ENCODE results near the gene ASB6.

Gene ASB6

DNA sequence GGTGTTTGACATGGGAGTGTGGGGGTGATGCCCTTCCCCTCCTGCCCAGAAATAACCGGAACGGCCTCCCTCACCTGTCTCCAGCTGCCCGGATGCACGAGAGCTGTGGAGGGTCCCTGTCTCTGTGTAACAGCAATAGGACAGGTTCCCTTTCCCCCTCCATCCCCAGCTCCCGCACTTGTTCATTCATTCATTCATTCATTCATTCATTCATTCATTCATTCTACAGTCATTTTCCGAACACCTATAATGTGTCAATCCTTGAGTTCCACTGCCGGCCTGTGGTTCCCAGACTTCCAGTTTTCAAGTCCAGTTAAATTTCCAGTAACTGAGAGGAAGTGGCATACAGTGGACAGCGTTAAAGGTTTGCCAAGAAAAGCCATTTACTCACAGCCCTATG is 30.8 kb upstream of the ASB6 start:
- TF ChIP-seq SP1 (IDR thresholded peaks at IDR 0.05), result no peak
- no peak for TF ChIP-seq FOXA1 (IDR thresholded peaks at IDR 0.05)
- TF ChIP-seq BHLHE40 (IDR thresholded peaks at IDR 0.05; ENCODE audit: borderline replicate concordance), result no peak
- TF ChIP-seq ELF4 (IDR thresholded peaks at IDR 0.05), result no peak
- TF ChIP-seq CTBP1 (IDR thresholded peaks at IDR 0.05; ENCODE audit: borderline replicate concordance), result no peak
- CTCF ChIA-PET, result interaction anchor here (0.6 kb wide), 1 partner anchor 214 kb away, joined by 3 read pairs; no protein-coding TSS in a partner anchor
- POLR2A ChIA-PET, result no interaction called here
- DNase-seq (ENCODE audit: extremely low spot score), result no peak

- ChIA-PET POLR2A (interaction anchor here (1.1 kb wide), 1 partner anchor 26 kb away, joined by 6 read pairs; no protein-coding TSS in a partner anchor), CTCF (no interaction called here)
- TF ChIP-seq BHLHE40 (IDR thresholded peaks at IDR 0.05; ENCODE audit: borderline replicate concordance) (no peak), CTBP1 (IDR thresholded peaks at IDR 0.05; ENCODE audit: borderline replicate concordance) (no peak), FOXA1 (IDR thresholded peaks at IDR 0.05) (no peak), ARNT (IDR thresholded peaks at IDR 0.05) (no peak), FOXM1 (IDR thresholded peaks at IDR 0.05; ENCODE audit: borderline replicate concordance) (no peak), NFRKB (IDR thresholded peaks at IDR 0.05) (no peak), ZNF384 (IDR thresholded peaks at IDR 0.05) (no peak), SUZ12 (IDR thresholded peaks at IDR 0.05) (no peak), TARDBP (IDR thresholded peaks at IDR 0.05) (no peak), SP1 (IDR thresholded peaks at IDR 0.05) (no peak), ELF4 (IDR thresholded peaks at IDR 0.05) (no peak), L3MBTL2 (conservative IDR thresholded peaks at IDR 0.05) (no peak), HDGF (IDR thresholded peaks at IDR 0.05; ENCODE audit: borderline replicate concordance) (no peak), LEF1 (IDR thresholded peaks at IDR 0.05; ENCODE audit: borderline replicate concordance) (no peak), FOXK2 (IDR thresholded peaks at IDR 0.05) (no peak)
- TF ChIP-seq, protein P1, sequence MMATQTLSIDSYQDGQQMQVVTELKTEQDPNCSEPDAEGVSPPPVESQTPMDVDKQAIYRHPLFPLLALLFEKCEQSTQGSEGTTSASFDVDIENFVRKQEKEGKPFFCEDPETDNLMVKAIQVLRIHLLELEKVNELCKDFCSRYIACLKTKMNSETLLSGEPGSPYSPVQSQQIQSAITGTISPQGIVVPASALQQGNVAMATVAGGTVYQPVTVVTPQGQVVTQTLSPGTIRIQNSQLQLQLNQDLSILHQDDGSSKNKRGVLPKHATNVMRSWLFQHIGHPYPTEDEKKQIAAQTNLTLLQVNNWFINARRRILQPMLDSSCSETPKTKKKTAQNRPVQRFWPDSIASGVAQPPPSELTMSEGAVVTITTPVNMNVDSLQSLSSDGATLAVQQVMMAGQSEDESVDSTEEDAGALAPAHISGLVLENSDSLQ (IDR thresholded peaks at IDR 0.05), result no peak
- DNase-seq (ENCODE audit: extremely low spot score), result no peak
Measured at GRCh38 chr9:129671519-129671918, 29.6 kb upstream of the ASB6 start.

- ChIA-PET POLR2A (interaction anchor here (1.1 kb wide), 1 partner anchor 26 kb away, joined by 6 read pairs; no protein-coding TSS in a partner anchor), CTCF (no interaction called here)
- TF ChIP-seq, protein P1 (IDR thresholded peaks at IDR 0.05), result no peak
- TF ChIP-seq FOXM1 (IDR thresholded peaks at IDR 0.05; ENCODE audit: borderline replicate concordance) (no peak), NFRKB (IDR thresholded peaks at IDR 0.05) (no peak), BHLHE40 (IDR thresholded peaks at IDR 0.05; ENCODE audit: borderline replicate concordance) (no peak), SP1 (IDR thresholded peaks at IDR 0.05) (no peak), FOXK2 (IDR thresholded peaks at IDR 0.05) (no peak), ARNT (IDR thresholded peaks at IDR 0.05) (no peak), TARDBP (IDR thresholded peaks at IDR 0.05) (no peak), LEF1 (IDR thresholded peaks at IDR 0.05; ENCODE audit: borderline replicate concordance) (no peak), SUZ12 (IDR thresholded peaks at IDR 0.05) (no peak)
- no peak for DNase-seq (ENCODE audit: extremely low spot score)
Measured at GRCh38 chr9:129671065-129671464, 29.1 kb upstream of the ASB6 start.

- DNase-seq (ENCODE audit: extremely low spot score), result no peak
- TF ChIP-seq, protein P1 (IDR thresholded peaks at IDR 0.05), result no peak
- TF ChIP-seq BHLHE40 (IDR thresholded peaks at IDR 0.05; ENCODE audit: borderline replicate concordance), result no peak
- no peak for TF ChIP-seq ELF4 (IDR thresholded peaks at IDR 0.05)
- no peak for TF ChIP-seq SUZ12 (IDR thresholded peaks at IDR 0.05)
- TF ChIP-seq ARNT (IDR thresholded peaks at IDR 0.05), result no peak
- no peak for TF ChIP-seq FOXA1 (IDR thresholded peaks at IDR 0.05)
- no peak for TF ChIP-seq FOXM1 (IDR thresholded peaks at IDR 0.05; ENCODE audit: borderline replicate concordance)
- POLR2A ChIA-PET, result no interaction called here
- CTCF ChIA-PET, result no interaction called here
Measured at GRCh38 chr9:129669946-129670345, 28.0 kb upstream of the ASB6 start.

DNA sequence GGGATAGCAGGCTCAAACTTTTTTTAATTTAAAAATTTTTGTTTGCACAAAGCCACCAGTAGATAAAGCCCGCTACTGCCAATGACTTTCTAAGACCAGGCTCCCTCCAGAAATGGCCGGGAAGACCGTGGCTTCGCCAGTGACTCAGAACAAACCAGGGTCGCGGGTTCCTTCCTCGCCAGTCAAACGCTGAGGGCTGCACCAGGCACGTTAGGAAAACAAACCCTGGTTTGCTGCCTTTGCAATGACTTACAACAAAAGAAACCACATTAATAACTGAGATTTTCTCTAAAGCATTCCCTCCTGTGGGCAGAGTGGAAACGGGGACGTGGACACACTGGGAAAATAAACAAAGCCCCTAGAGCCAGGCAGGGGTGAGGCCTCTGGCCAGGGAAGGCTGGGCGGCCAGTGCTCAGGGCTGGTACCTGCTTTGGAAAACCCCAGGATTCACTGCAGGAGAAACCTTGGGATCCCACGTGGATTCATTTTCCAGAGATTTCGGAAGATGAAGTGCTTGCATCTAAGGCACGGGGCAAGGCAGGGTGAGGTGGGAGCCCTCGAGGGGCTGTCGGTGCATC is 27.3 kb upstream of the ASB6 start:
- TF ChIP-seq L3MBTL2 (conservative IDR thresholded peaks at IDR 0.05) (no peak), HDGF (IDR thresholded peaks at IDR 0.05; ENCODE audit: borderline replicate concordance) (no peak)
- TF ChIP-seq, protein P1 (IDR thresholded peaks at IDR 0.05), result no peak
- DNase-seq (ENCODE audit: extremely low spot score), result no peak

GRCh38 chr9:129667850-129668249 is 25.9 kb upstream of the ASB6 start:
- CTCF ChIA-PET, result no interaction called here

More for the DNA sequence above, 27.3 kb upstream of the ASB6 start:
- ChIA-PET POLR2A (no interaction called here), CTCF (no interaction called here)

More at GRCh38 chr9:129667850-129668249, 25.9 kb upstream of the ASB6 start:
- no peak for DNase-seq (ENCODE audit: extremely low spot score)
- TF ChIP-seq ELF4 (IDR thresholded peaks at IDR 0.05) (no peak), BHLHE40 (IDR thresholded peaks at IDR 0.05; ENCODE audit: borderline replicate concordance) (no peak), FOXK2 (IDR thresholded peaks at IDR 0.05) (no peak), HDGF (IDR thresholded peaks at IDR 0.05; ENCODE audit: borderline replicate concordance) (no peak)
- TF ChIP-seq, protein P1 (IDR thresholded peaks at IDR 0.05), result no peak
- POLR2A ChIA-PET, result no interaction called here
